Ishikawa (cell line): ENCODE data around the gene DDIAS.

Experiments used
- CEBPB ChIP-seq: IDR thresholded peaks from 2 replicates; pipeline ENCODE4 v1.6.1; 2012
- CREB1 ChIP-seq: IDR thresholded peaks from 2 replicates; pipeline ENCODE4 v1.6.1; 2012; ENCODE audit warnings: low read depth
- EGR1 ChIP-seq: IDR thresholded peaks from 2 replicates; pipeline ENCODE4 v1.6.1; 2012
- EP300 ChIP-seq: IDR thresholded peaks from 2 replicates; pipeline ENCODE4 v1.6.1; 2012; ENCODE audit warnings: borderline replicate concordance
- FOXM1 ChIP-seq: IDR thresholded peaks from 2 replicates; pipeline ENCODE4 v1.6.1; 2012; ENCODE audit warnings: low read depth, borderline replicate concordance
- MAX ChIP-seq: IDR thresholded peaks from 2 replicates; pipeline ENCODE4 v1.6.1; 2012
- NFIC ChIP-seq: IDR thresholded peaks from 2 replicates; pipeline ENCODE4 v1.6.1; 2012
- RAD21 ChIP-seq: IDR thresholded peaks from 2 replicates; pipeline ENCODE4 v1.6.1; 2012; ENCODE audit warnings: low read depth
- REST ChIP-seq: IDR thresholded peaks from 2 replicates; pipeline ENCODE4 v1.6.1; 2012; ENCODE audit warnings: low read depth, mild to moderate bottlenecking
- TAF1 ChIP-seq: IDR thresholded peaks from 2 replicates; pipeline ENCODE4 v1.6.1; 2012; ENCODE audit warnings: low read depth, mild to moderate bottlenecking
- TCF12 ChIP-seq: IDR thresholded peaks from 2 replicates; pipeline ENCODE4 v1.6.1; 2012; ENCODE audit warnings: low read depth
- TEAD4 ChIP-seq: IDR thresholded peaks from 2 replicates; pipeline ENCODE4 v1.6.1; 2012
- YY1 ChIP-seq: IDR thresholded peaks from 2 replicates; pipeline ENCODE4 v1.6.1; 2012; ENCODE audit warnings: low read depth
- ZBTB7A ChIP-seq: IDR thresholded peaks from 2 replicates; pipeline ENCODE4 v1.6.1; 2012; ENCODE audit warnings: low read depth
- TF ChIP-seq, protein P1 (sequence below): IDR thresholded peaks from 2 replicates; pipeline ENCODE4 v1.6.1; 2012

Gene DDIAS

DNA sequence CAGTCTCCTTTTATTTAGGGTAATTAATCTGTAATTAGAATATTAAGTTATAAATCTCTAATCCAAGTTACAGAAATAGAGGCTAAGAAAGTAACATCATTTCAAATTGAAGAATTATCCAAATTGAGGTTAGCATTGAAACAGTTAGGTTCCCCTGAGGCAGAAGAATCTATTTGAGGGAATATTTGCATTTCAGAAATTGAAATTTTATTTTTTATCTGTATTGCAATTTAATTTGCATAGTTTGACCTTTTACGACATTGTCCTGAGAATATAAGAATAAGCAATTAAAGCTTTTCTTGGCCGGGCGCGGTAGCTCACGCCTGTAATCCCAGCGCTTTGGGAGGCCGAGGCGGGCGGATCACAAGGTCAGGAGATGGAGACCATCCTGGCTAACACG lies 27.6 kb downstream of the DDIAS start:
- no peak for TF ChIP-seq ZBTB7A
- TF ChIP-seq CEBPB, result no peak
- no peak for TF ChIP-seq TCF12
- no peak for TF ChIP-seq REST
- TF ChIP-seq CREB1, result no peak
- no peak for TF ChIP-seq FOXM1
- TF ChIP-seq TAF1, result no peak

DNA sequence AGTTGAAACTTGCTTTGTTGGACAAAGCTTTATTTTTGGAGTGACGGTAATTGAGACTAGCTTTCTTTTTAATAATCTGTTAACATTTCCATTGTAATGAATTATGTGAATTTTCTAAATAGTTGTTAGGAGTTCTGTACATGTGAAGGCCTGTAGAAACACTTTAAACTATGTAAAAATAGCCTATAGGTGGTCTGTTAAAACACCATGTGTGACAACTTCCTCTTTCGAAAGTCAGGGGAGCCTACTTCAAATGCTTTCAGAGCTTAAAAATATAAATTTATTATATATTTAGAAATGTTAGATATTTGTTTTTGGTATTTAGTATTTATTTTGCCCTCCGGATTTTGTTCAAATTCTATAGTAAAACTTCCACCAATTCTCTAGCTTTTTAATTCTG lies 28.7 kb downstream of the DDIAS start:
- TF ChIP-seq, protein P1, sequence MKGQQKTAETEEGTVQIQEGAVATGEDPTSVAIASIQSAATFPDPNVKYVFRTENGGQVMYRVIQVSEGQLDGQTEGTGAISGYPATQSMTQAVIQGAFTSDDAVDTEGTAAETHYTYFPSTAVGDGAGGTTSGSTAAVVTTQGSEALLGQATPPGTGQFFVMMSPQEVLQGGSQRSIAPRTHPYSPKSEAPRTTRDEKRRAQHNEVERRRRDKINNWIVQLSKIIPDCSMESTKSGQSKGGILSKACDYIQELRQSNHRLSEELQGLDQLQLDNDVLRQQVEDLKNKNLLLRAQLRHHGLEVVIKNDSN, result no peak
- TF ChIP-seq NFIC, result no peak

GRCh38 chr11:82930734-82931133 lies 29.2 kb downstream of the DDIAS start:
- TF ChIP-seq CEBPB (no peak), TAF1 (no peak), TCF12 (no peak), RAD21 (no peak), TEAD4 (no peak), NFIC (no peak), FOXM1 (no peak), YY1 (no peak), CREB1 (no peak)
- TF ChIP-seq, protein P1, result no peak

DNA sequence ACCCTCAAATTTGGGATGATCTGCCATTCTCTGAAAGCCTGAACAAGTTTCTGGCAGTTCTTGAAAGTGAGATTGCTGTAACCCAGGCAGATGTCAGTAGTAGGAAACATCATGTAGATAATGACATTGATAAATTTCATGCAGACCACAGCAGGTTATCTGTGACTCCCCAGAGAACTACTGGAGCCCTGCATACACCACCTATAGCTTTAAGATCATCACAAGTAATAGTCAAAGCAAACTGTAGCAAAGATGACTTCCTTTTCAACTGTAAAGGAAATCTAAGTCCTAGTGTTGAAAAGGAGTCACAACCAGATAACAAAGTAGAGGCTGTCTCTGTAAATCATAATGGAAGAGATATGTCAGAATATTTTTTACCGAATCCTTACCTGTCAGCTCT lies 31.0 kb downstream of the DDIAS start:
- TF ChIP-seq TCF12, result no peak
- TF ChIP-seq MAX, result no peak
- TF ChIP-seq ZBTB7A, result no peak
- TF ChIP-seq EGR1, result no peak
- no peak for TF ChIP-seq EP300
- TF ChIP-seq NFIC, result no peak
- TF ChIP-seq CREB1, result no peak
- no peak for TF ChIP-seq REST
- no peak for TF ChIP-seq TAF1

- no peak for TF ChIP-seq EP300
- no peak for TF ChIP-seq RAD21
- no peak for TF ChIP-seq TCF12
- no peak for TF ChIP-seq TAF1
- TF ChIP-seq REST, result no peak
- TF ChIP-seq FOXM1, result no peak
- TF ChIP-seq, protein P1, result no peak
- no peak for TF ChIP-seq YY1
- no peak for TF ChIP-seq MAX
- no peak for TF ChIP-seq CEBPB
- TF ChIP-seq CREB1, result no peak
- no peak for TF ChIP-seq TEAD4
- TF ChIP-seq ZBTB7A, result no peak
- TF ChIP-seq NFIC, result no peak
- TF ChIP-seq EGR1, result no peak
Observed at GRCh38 chr11:82936261-82936660, 34.7 kb downstream of the DDIAS start.
